GM21576 (cell line): ENCODE data around the gene SH3BP4.

Source experiments
- ATAC-seq: cut with Tn5 transposase; IDR thresholded peaks from one replicate; pipeline ENCODE4 v1.9.1; 2021; ENCODE audit warnings: mild to moderate bottlenecking, moderate library complexity; ENCODE audit not compliant: unreplicated experiment

Gene SH3BP4

GRCh38 chr2:234951664-234952269 lies at the start of gene SH3BP4:
Gene SH3BP4, plus strand, starts transcription at chr2:234952017. Its CDS starts 82,986 bp downstream, at chr2:235035003.
- no peak for ATAC-seq

GRCh38 chr2:234904785-234905184 lies 47.0 kb upstream of the SH3BP4 start:
- ATAC-seq = no peak

- no peak for ATAC-seq
Measured at GRCh38 chr2:234905547-234906265, 46.1 kb upstream of the SH3BP4 start.

- ATAC-seq = no peak
Measured at GRCh38 chr2:234910186-234910679, 41.6 kb upstream of the SH3BP4 start.

- ATAC-seq = no peak
Measured at GRCh38 chr2:234911271-234911670, 40.5 kb upstream of the SH3BP4 start.

- ATAC-seq = no peak
Measured at GRCh38 chr2:234912437-234912836, 39.4 kb upstream of the SH3BP4 start.

GRCh38 chr2:234913208-234913626 lies 38.6 kb upstream of the SH3BP4 start:
- no peak for ATAC-seq

GRCh38 chr2:234914371-234915154 lies 37.3 kb upstream of the SH3BP4 start:
- no peak for ATAC-seq

GRCh38 chr2:234916674-234917073 lies 35.1 kb upstream of the SH3BP4 start:
- no peak for ATAC-seq

- no peak for ATAC-seq
Measured at GRCh38 chr2:234917211-234917975, 34.4 kb upstream of the SH3BP4 start.

- ATAC-seq = no peak
Measured at GRCh38 chr2:234919711-234920110, 32.1 kb upstream of the SH3BP4 start.

GRCh38 chr2:234920836-234921235 lies 31.0 kb upstream of the SH3BP4 start:
- no peak for ATAC-seq

- ATAC-seq = no peak
Measured at GRCh38 chr2:234929002-234929401, 22.8 kb upstream of the SH3BP4 start.

- no peak for ATAC-seq
Measured at GRCh38 chr2:234930397-234930796, 21.4 kb upstream of the SH3BP4 start.

- no peak for ATAC-seq
Measured at GRCh38 chr2:234931371-234931770, 20.4 kb upstream of the SH3BP4 start.

- ATAC-seq = no peak
Measured at GRCh38 chr2:234932591-234933168, 19.1 kb upstream of the SH3BP4 start.

GRCh38 chr2:234935311-234935710 lies 16.5 kb upstream of the SH3BP4 start:
- no peak for ATAC-seq

GRCh38 chr2:234939576-234939975 lies 12.2 kb upstream of the SH3BP4 start:
- ATAC-seq = no peak

- ATAC-seq = no peak
Measured at GRCh38 chr2:234939996-234940395, 11.8 kb upstream of the SH3BP4 start.

- ATAC-seq = no peak
Measured at GRCh38 chr2:234940527-234940926, 11.3 kb upstream of the SH3BP4 start.
